NCI-H128 (cell line): ENCODE data around the gene SLC2A5.
"Not testable (repeated sequence)": the region's sequence is repeated elsewhere in the genome, so short reads cannot be mapped to it uniquely, and the experiment has no call there.

Experiments
- DNase-seq: peaks from one replicate; lab custom pipeline; 2025; ENCODE audit not compliant: unreplicated experiment; lab: John Stamatoyannopoulos, UW

SLC2A5 gene

GRCh38 chr1:9010781-9011323, 58.6 kb downstream of the SLC2A5 start:
- no peak for DNase-seq

GRCh38 chr1:9009438-9010370, 59.7 kb downstream of the SLC2A5 start:
- DNase-seq, result no peak

- DNase-seq, result no peak
Measured at GRCh38 chr1:9008236-9008635, 61.2 kb downstream of the SLC2A5 start.

GRCh38 chr1:9006956-9007615, 62.3 kb downstream of the SLC2A5 start:
- no peak for DNase-seq

GRCh38 chr1:9005395-9005708, 64.1 kb downstream of the SLC2A5 start:
- DNase-seq, result no peak

- peak; percentile 55 for DNase-seq
Measured at GRCh38 chr1:9004700-9005394, 64.6 kb downstream of the SLC2A5 start.

GRCh38 chr1:9004031-9004699, 65.3 kb downstream of the SLC2A5 start:
- DNase-seq, result no peak

GRCh38 chr1:9002215-9002560, 67.2 kb downstream of the SLC2A5 start:
- not testable (repeated sequence) for DNase-seq

GRCh38 chr1:9001534-9002214, 67.8 kb downstream of the SLC2A5 start:
- DNase-seq, result not testable (repeated sequence)

- not testable (repeated sequence) for DNase-seq
Measured at GRCh38 chr1:8993962-8994675, 75.3 kb downstream of the SLC2A5 start.

- DNase-seq, result no peak
Measured at GRCh38 chr1:8992936-8993687, 76.3 kb downstream of the SLC2A5 start.

GRCh38 chr1:8989821-8990220, 79.6 kb downstream of the SLC2A5 start:
- DNase-seq, result no peak

- DNase-seq, result no peak
Measured at GRCh38 chr1:8989061-8989460, 80.4 kb downstream of the SLC2A5 start.

GRCh38 chr1:8988618-8988967, 80.8 kb downstream of the SLC2A5 start:
- no peak for DNase-seq

- DNase-seq, result no peak
Measured at GRCh38 chr1:8987881-8988617, 81.4 kb downstream of the SLC2A5 start.

GRCh38 chr1:8986814-8987190, 82.6 kb downstream of the SLC2A5 start:
- DNase-seq, result no peak

GRCh38 chr1:8985915-8986813, 83.3 kb downstream of the SLC2A5 start:
- no peak for DNase-seq
